ENCODE results near the gene PNPLA7.

PNPLA7 gene

DNA sequence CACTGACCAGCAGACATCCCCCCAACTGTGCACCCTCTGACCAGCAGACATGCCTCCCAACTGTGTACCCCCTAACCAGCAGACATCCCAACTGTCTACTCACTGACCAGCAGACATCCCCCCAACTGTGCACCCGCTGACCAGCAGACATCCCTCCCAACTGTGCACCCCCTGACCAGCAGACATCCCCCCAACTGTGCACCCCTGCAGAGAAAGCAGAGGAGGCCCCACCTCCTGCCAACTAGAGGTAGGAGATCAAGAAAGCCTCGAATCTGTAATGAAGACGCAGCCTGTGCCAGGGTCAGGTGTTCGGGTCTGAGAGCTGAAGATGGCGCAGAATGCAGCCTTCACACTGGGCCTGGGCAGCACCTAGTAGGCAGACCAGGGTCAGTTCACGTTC, 61.3 kb downstream of the PNPLA7 start:
- no peak for DNase-seq (ENCODE audit: low read depth)
- TF ChIP-seq, protein P1, sequence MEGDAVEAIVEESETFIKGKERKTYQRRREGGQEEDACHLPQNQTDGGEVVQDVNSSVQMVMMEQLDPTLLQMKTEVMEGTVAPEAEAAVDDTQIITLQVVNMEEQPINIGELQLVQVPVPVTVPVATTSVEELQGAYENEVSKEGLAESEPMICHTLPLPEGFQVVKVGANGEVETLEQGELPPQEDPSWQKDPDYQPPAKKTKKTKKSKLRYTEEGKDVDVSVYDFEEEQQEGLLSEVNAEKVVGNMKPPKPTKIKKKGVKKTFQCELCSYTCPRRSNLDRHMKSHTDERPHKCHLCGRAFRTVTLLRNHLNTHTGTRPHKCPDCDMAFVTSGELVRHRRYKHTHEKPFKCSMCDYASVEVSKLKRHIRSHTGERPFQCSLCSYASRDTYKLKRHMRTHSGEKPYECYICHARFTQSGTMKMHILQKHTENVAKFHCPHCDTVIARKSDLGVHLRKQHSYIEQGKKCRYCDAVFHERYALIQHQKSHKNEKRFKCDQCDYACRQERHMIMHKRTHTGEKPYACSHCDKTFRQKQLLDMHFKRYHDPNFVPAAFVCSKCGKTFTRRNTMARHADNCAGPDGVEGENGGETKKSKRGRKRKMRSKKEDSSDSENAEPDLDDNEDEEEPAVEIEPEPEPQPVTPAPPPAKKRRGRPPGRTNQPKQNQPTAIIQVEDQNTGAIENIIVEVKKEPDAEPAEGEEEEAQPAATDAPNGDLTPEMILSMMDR (conservative IDR thresholded peaks at IDR 0.05; ENCODE audit: low read depth, low read length) = no peak
- H3K4me3 ChIP-seq (ENCODE audit: low read length) = no peak overlapping the region

DNA sequence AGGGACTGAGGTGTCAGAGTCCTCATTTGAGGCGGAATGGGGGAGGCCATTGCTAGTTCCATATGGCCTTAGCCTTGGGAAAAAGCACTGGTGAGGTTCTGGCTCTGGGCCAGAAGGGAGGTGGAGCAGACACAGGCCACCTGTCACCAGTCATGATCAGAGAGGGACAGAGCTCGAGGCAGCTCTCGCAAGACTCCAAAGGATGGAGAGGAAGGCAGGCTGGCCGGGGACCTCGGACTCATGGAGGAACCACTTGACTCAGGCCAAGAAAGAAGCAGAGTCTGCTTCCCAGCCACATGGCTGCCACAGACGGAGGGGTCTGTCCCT, 61.9 kb downstream of the PNPLA7 start:
- no peak for DNase-seq (ENCODE audit: low read depth)
- TF ChIP-seq, protein P1 (conservative IDR thresholded peaks at IDR 0.05; ENCODE audit: low read depth, low read length) = no peak
- no peak overlapping the region for H3K4me3 ChIP-seq (ENCODE audit: low read length)

DNA sequence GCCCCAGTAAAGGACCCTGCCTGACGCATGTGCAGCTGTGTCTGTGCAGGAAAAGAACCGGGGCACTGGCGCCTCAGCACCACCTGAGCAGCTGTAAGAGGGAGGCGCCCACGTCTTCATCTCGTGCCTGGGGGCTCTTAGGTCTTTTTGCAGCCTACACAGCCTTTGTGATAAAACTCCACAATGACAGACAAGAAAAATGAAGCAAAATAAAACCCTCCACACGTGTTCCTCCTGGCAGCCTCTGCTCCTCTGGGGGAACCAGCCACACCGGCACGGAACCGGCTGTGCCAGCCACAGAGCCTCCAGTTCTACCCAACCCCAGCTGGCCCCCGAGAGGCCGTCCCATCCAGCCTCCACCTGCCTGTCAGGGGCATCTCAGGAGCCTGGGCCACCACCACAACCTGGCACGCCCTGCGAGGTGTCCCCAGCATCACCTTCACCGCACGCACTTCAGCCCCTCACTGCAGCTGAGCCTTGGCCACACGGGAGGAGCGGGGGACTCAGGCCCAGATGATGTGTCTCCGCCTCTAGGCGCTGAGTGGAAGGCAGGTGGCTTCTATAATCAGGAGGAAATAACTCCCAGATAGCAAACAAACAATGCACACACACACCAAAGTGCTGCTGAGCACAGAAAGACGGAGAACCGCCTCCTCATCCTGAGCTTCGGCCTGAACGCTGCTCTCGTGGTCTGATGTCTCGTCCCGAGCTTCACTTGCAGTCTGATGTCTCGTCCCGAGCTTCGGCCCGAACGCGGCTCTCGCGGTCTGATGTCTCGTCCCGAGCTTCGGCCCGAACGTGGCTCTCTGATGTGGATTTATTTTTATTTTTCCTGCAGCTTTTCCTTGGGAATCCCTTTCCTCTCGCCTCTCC, 62.5 kb downstream of the PNPLA7 start:
- TF ChIP-seq, protein P1 (conservative IDR thresholded peaks at IDR 0.05; ENCODE audit: low read depth, low read length) = no peak
- no peak overlapping the region for H3K4me3 ChIP-seq (ENCODE audit: low read length)
- DNase-seq (ENCODE audit: low read depth) = no peak

DNA sequence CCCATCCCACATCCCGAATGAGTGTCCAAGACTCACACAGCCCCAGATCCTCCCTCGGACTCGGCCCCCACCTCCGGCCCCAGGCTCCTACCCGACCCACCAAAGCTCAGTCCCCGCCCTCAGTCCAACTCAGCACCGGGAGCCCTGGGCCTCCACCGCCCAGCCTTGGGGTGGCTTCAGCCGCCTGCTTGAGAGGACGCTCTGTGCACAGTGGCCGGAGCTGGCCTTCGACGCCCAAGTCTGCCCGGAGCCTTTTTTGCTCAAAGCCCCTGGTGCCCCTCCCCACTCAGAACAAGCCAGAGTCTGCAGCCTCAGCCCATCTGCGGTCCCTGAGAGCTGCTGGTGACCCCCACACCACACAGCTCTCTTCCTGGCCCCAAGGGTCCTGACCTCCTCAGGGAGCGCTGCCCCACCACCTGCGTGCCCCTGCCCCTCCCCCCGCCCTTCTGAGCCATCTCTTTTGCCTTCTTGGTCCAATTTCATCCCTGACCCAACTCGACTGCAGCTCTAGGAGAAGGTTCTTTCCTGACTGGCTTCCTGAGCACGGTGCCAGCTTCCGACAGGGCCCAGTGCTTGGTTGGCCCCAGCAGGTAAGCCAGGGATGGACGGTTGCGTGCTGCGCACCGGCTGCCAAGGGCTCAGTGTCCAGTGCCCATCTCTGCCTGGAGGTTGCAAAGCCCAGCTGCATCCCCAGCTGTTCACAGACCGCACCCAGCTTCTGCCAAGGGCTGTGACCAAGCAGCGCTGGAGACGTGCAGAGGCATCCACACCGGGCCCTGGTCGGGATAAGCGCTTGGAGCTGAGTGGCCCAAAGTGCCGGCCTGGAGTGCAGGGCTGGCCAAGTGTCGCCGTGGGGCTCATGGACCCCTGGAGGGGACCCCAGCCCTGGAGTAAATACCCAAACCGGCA, 63.4 kb downstream of the PNPLA7 start:
- no peak for DNase-seq (ENCODE audit: low read depth)
- no peak overlapping the region for H3K4me3 ChIP-seq (ENCODE audit: low read length)
- TF ChIP-seq, protein P1 (conservative IDR thresholded peaks at IDR 0.05; ENCODE audit: low read depth, low read length) = no peak

DNA sequence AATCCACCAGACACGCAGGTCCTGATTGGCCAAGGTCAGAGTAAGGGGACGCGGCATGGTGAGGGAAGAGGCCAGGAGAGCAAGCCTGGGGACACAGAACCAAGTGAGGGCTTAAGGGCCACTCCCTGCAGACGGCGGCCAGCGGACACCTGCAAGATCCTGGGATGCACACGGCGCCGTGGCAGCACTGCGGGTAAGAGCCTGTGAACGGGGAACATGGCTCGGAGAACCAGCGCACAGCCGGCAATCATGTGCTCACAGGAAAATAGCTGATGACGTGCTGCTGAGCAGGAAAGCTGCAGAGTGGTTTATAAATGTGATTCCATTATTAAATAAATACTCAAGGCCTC, 64.1 kb downstream of the PNPLA7 start:
- no peak for DNase-seq (ENCODE audit: low read depth)
- TF ChIP-seq, protein P1 (conservative IDR thresholded peaks at IDR 0.05; ENCODE audit: low read depth, low read length) = no peak
- no peak overlapping the region for H3K4me3 ChIP-seq (ENCODE audit: low read length)

DNA sequence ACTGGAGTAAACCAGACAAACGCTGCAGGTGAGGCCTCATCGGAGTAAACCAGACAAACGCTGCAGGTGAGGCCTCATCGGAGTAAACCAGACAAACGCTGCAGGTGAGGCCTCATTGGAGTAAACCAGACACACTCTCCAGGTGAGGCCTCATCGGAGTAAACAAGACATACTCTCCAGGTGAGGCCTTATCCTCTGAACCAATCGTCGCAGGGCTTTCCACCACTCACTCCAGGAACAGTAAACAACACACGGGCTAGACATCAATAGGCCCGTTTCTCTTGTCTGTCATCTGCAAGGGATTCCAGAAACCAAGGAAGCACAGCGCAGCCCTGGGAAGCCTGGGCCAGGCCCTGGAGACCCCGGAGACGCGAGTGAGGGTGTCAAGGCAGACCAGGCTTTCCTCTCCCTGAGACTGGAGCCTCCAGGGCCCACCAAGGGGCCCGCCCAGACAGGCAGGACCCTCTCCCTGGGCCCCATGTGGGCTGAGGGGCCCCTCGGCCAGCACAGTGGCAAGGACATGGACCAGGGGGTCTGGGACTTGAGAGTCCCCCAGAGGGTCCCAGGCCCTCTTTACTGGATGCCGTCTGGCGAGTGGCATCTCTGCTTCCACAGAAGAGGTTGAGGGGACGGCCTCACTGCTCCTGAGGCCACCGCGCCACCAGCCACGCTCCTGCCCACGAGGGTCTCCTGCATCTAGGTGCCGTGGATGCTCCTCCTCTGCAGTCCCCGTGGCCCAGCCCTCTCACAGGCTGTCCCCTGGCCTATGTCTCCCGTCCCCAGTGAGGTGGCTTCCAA, 64.7 kb downstream of the PNPLA7 start:
- DNase-seq (ENCODE audit: low read depth) = no peak

More for the DNA sequence above, 64.7 kb downstream of the PNPLA7 start:
- H3K4me3 ChIP-seq (ENCODE audit: low read length) = no peak overlapping the region
- TF ChIP-seq, protein P1 (conservative IDR thresholded peaks at IDR 0.05; ENCODE audit: low read depth, low read length) = no peak
